RWPE2 (cell line): ENCODE results near the gene SLC66A2.
A peak's percentile ranks its signal among the peaks of the same experiment; 100 is the strongest.

Source experiments
- ATAC-seq: fragments of 200-7000 bp; cut with Tn5 transposase; 3 replicates; pipeline ENCODE4 v1.9.1; 2021; ENCODE audit warnings: low read depth
- DNase-seq: peaks from one replicate; pipeline ENCODE4 v3.0.0-alpha.2; 2020; ENCODE audit warnings: low spot score
- H3K27ac ChIP-seq: fragments of 450-650 bp; 2 replicates; pipeline ENCODE4 v1.5.1; 2017; ENCODE audit warnings: mild to moderate bottlenecking; ENCODE audit not compliant: poor library complexity, severe bottlenecking
- H3K27me3 ChIP-seq: fragments of 250-450 bp; sonication (Bioruptor Pico); 2 replicates; pipeline ENCODE4 v1.5.1; 2021; ENCODE audit warnings: mild to moderate bottlenecking, moderate library complexity; ENCODE audit not compliant: insufficient read depth, poor library complexity, severe bottlenecking
- H3K36me3 ChIP-seq: fragments of 250-450 bp; sonication (Bioruptor Pico); 2 replicates; pipeline ENCODE4 v1.5.1; 2020; ENCODE audit warnings: low read depth, mild to moderate bottlenecking, moderate library complexity
- H3K4me1 ChIP-seq: fragments of 250-450 bp; sonication (Bioruptor Pico); 2 replicates; pipeline ENCODE4 v1.5.1; 2021; ENCODE audit warnings: mild to moderate bottlenecking, moderate library complexity; ENCODE audit not compliant: insufficient read depth, poor library complexity, severe bottlenecking
- H3K4me3 ChIP-seq: fragments of 250-450 bp; sonication (Bioruptor Pico); 2 replicates; pipeline ENCODE4 v1.5.1; 2021; ENCODE audit warnings: mild to moderate bottlenecking, moderate library complexity; ENCODE audit not compliant: severe bottlenecking
- H3K9me3 ChIP-seq: fragments of 250-450 bp; sonication (Bioruptor Pico); 2 replicates; pipeline ENCODE4 v1.5.1; 2021; ENCODE audit warnings: mild to moderate bottlenecking, moderate library complexity; ENCODE audit not compliant: severe bottlenecking
- CTCF ChIP-seq: fragments of 450-650 bp; IDR thresholded peaks from one replicate; pipeline ENCODE4 v1.5.1; 2017; ENCODE audit warnings: mild to moderate bottlenecking, moderate library complexity; ENCODE audit not compliant: poor library complexity, severe bottlenecking

The SLC66A2 gene

GRCh38 chr18:79853303-79853992 lies 98.0 kb downstream of the SLC66A2 start:
- Histone ChIP-seq H3K9me3 (no peaks in the 10 kb centered on the region), H3K36me3 (no peaks in the 10 kb centered on the region), H3K27me3 (peaks cover 10% of the 10 kb centered on the region), H3K4me1 (no peaks in the 10 kb centered on the region), H3K4me3 (no peak overlapping the region), H3K27ac (no peak overlapping the region)
- no peak for DNase-seq
- no peak for TF ChIP-seq CTCF
- ATAC-seq: 0 out of 3 replicates have a peak, but pooled peaks have one; percentile 7

- H3K9me3 ChIP-seq: no peaks in the 10 kb centered on the region
- no peak for ATAC-seq
- TF ChIP-seq CTCF: no peak
- H3K27ac ChIP-seq: no peak overlapping the region
- DNase-seq: no peak
- peaks cover 10% of the 10 kb centered on the region for H3K27me3 ChIP-seq
- H3K36me3 ChIP-seq: no peaks in the 10 kb centered on the region
- H3K4me3 ChIP-seq: no peak overlapping the region
- H3K4me1 ChIP-seq: no peaks in the 10 kb centered on the region
Observed at GRCh38 chr18:79852561-79853302, 98.7 kb downstream of the SLC66A2 start.
